ENCODE data around the gene SH3RF3.

SH3RF3 gene

GRCh38 chr2:109187711-109188495 is 58.9 kb downstream of the SH3RF3 start:
- DNase-seq: no peak
- Histone ChIP-seq H3K79me1 (ENCODE audit: low read length) (no peaks in the 10 kb centered on the region), H3K18ac (ENCODE audit: low read length) (no peak overlapping the region), H3K4me2 (ENCODE audit: low read length) (no peak overlapping the region), H3K79me2 (ENCODE audit: control insufficient read depth, insufficient read depth, low read length, poor library complexity) (no peaks in the 10 kb centered on the region), H3K14ac (ENCODE audit: low read length) (no peak overlapping the region), H3K27me3 (ENCODE audit: insufficient read depth, low read length) (no peaks in the 10 kb centered on the region), H3K23ac (ENCODE audit: low read length) (no peak overlapping the region), H4K91ac (ENCODE audit: low read depth, low read length) (no peak overlapping the region), H4K8ac (ENCODE audit: low read depth, low read length) (no peak overlapping the region), H3K4me3 (ENCODE audit: low read depth, low read length) (no peak overlapping the region), H2AK5ac (ENCODE audit: low read length) (no peak overlapping the region), H3K36me3 (ENCODE audit: control insufficient read depth in 1 of 2, insufficient read depth in 2 of 2, low read length in 2 of 2) (no peaks in the 10 kb centered on the region), H2BK120ac (ENCODE audit: insufficient read depth, low read length, poor library complexity) (no peak overlapping the region), H3K9me3 (ENCODE audit: insufficient read depth, low read depth, low read length) (peaks cover 3% of the 10 kb centered on the region), H4K12ac (ENCODE audit: low read depth, low read length) (no peak overlapping the region), H2BK12ac (ENCODE audit: low read length) (no peak overlapping the region), H3K4ac (ENCODE audit: low read depth, low read length) (no peak overlapping the region), H2AFZ (ENCODE audit: insufficient read depth, low read length, poor library complexity) (no peak overlapping the region), H3K9ac (ENCODE audit: low read length) (no peak overlapping the region), H3K27ac (ENCODE audit: low read depth, low read length) (no peak overlapping the region), H3K4me1 (ENCODE audit: control insufficient read depth in 1 of 2, insufficient read depth in 2 of 2, low read length in 2 of 2) (no peaks in the 10 kb centered on the region), H2BK5ac (ENCODE audit: low read depth, low read length, poor library complexity) (no peak overlapping the region)
- no CpG with 5 or more reads among the region's 19 CpGs for WGBS (ENCODE audit: extremely low coverage, insufficient coverage, insufficient read length)

GRCh38 chr2:109188496-109188890 is 59.5 kb downstream of the SH3RF3 start:
- H3K4me1 ChIP-seq (ENCODE audit: control insufficient read depth in 1 of 2, insufficient read depth in 2 of 2, low read length in 2 of 2): no peaks in the 10 kb centered on the region
- no peak overlapping the region for H3K4ac ChIP-seq (ENCODE audit: low read depth, low read length)
- H3K4me2 ChIP-seq (ENCODE audit: low read length): no peak overlapping the region
- H4K8ac ChIP-seq (ENCODE audit: low read depth, low read length): no peak overlapping the region
- no peak overlapping the region for H3K27ac ChIP-seq (ENCODE audit: low read depth, low read length)
- H3K9ac ChIP-seq (ENCODE audit: low read length): no peak overlapping the region
- H3K27me3 ChIP-seq (ENCODE audit: insufficient read depth, low read length): no peaks in the 10 kb centered on the region
- H2BK120ac ChIP-seq (ENCODE audit: insufficient read depth, low read length, poor library complexity): no peak overlapping the region
- H3K4me3 ChIP-seq (ENCODE audit: low read depth, low read length): no peak overlapping the region
- no peak overlapping the region for H4K91ac ChIP-seq (ENCODE audit: low read depth, low read length)
- H2AFZ ChIP-seq (ENCODE audit: insufficient read depth, low read length, poor library complexity): no peak overlapping the region
- H3K23ac ChIP-seq (ENCODE audit: low read length): no peak overlapping the region
- H3K79me1 ChIP-seq (ENCODE audit: low read length): no peaks in the 10 kb centered on the region
- no peaks in the 10 kb centered on the region for H3K36me3 ChIP-seq (ENCODE audit: control insufficient read depth in 1 of 2, insufficient read depth in 2 of 2, low read length in 2 of 2)
- peaks cover 3% of the 10 kb centered on the region for H3K9me3 ChIP-seq (ENCODE audit: insufficient read depth, low read depth, low read length)
- no peak overlapping the region for H3K18ac ChIP-seq (ENCODE audit: low read length)
- DNase-seq: no peak
- H3K79me2 ChIP-seq (ENCODE audit: control insufficient read depth, insufficient read depth, low read length, poor library complexity): no peaks in the 10 kb centered on the region
- H2AK5ac ChIP-seq (ENCODE audit: low read length): no peak overlapping the region
- H4K12ac ChIP-seq (ENCODE audit: low read depth, low read length): no peak overlapping the region
- no peak overlapping the region for H2BK5ac ChIP-seq (ENCODE audit: low read depth, low read length, poor library complexity)
- WGBS (ENCODE audit: extremely low coverage, insufficient coverage, insufficient read length): no CpG with 5 or more reads among the region's 14 CpGs
- no peak overlapping the region for H2BK12ac ChIP-seq (ENCODE audit: low read length)
- H3K14ac ChIP-seq (ENCODE audit: low read length): no peak overlapping the region

- Histone ChIP-seq H2BK12ac (ENCODE audit: low read length) (no peak overlapping the region), H4K91ac (ENCODE audit: low read depth, low read length) (no peak overlapping the region), H3K18ac (ENCODE audit: low read length) (no peak overlapping the region), H2AFZ (ENCODE audit: insufficient read depth, low read length, poor library complexity) (no peak overlapping the region), H3K4me2 (ENCODE audit: low read length) (no peak overlapping the region), H3K23ac (ENCODE audit: low read length) (no peak overlapping the region), H3K9me3 (ENCODE audit: insufficient read depth, low read depth, low read length) (peaks cover 2% of the 10 kb centered on the region), H3K79me1 (ENCODE audit: low read length) (no peaks in the 10 kb centered on the region), H3K36me3 (ENCODE audit: control insufficient read depth in 1 of 2, insufficient read depth in 2 of 2, low read length in 2 of 2) (no peaks in the 10 kb centered on the region), H4K8ac (ENCODE audit: low read depth, low read length) (no peak overlapping the region), H3K4me1 (ENCODE audit: control insufficient read depth in 1 of 2, insufficient read depth in 2 of 2, low read length in 2 of 2) (no peaks in the 10 kb centered on the region), H3K27ac (ENCODE audit: low read depth, low read length) (no peak overlapping the region), H2BK5ac (ENCODE audit: low read depth, low read length, poor library complexity) (no peak overlapping the region), H3K14ac (ENCODE audit: low read length) (no peak overlapping the region), H3K9ac (ENCODE audit: low read length) (no peak overlapping the region), H2BK120ac (ENCODE audit: insufficient read depth, low read length, poor library complexity) (no peak overlapping the region), H4K12ac (ENCODE audit: low read depth, low read length) (no peak overlapping the region), H2AK5ac (ENCODE audit: low read length) (no peak overlapping the region), H3K4ac (ENCODE audit: low read depth, low read length) (no peak overlapping the region), H3K27me3 (ENCODE audit: insufficient read depth, low read length) (no peaks in the 10 kb centered on the region), H3K79me2 (ENCODE audit: control insufficient read depth, insufficient read depth, low read length, poor library complexity) (no peaks in the 10 kb centered on the region), H3K4me3 (ENCODE audit: low read depth, low read length) (no peak overlapping the region)
- WGBS (ENCODE audit: extremely low coverage, insufficient coverage, insufficient read length): no CpG with 5 or more reads among the region's 4 CpGs
- no peak for DNase-seq
Observed at GRCh38 chr2:109188898-109189297, 59.9 kb downstream of the SH3RF3 start.

- no peak overlapping the region for H3K27ac ChIP-seq (ENCODE audit: low read depth, low read length)
- no peak overlapping the region for H3K18ac ChIP-seq (ENCODE audit: low read length)
- no peaks in the 10 kb centered on the region for H3K79me1 ChIP-seq (ENCODE audit: low read length)
- H4K8ac ChIP-seq (ENCODE audit: low read depth, low read length): no peak overlapping the region
- H3K36me3 ChIP-seq (ENCODE audit: control insufficient read depth in 1 of 2, insufficient read depth in 2 of 2, low read length in 2 of 2): no peaks in the 10 kb centered on the region
- H2AFZ ChIP-seq (ENCODE audit: insufficient read depth, low read length, poor library complexity): no peak overlapping the region
- no peak overlapping the region for H3K14ac ChIP-seq (ENCODE audit: low read length)
- no peak overlapping the region for H3K9ac ChIP-seq (ENCODE audit: low read length)
- no peak overlapping the region for H3K4ac ChIP-seq (ENCODE audit: low read depth, low read length)
- H2BK120ac ChIP-seq (ENCODE audit: insufficient read depth, low read length, poor library complexity): no peak overlapping the region
- H3K79me2 ChIP-seq (ENCODE audit: control insufficient read depth, insufficient read depth, low read length, poor library complexity): no peaks in the 10 kb centered on the region
- no peak overlapping the region for H3K4me2 ChIP-seq (ENCODE audit: low read length)
- no peak for DNase-seq
- no peak overlapping the region for H3K4me3 ChIP-seq (ENCODE audit: low read depth, low read length)
- H2AK5ac ChIP-seq (ENCODE audit: low read length): no peak overlapping the region
- H3K4me1 ChIP-seq (ENCODE audit: control insufficient read depth in 1 of 2, insufficient read depth in 2 of 2, low read length in 2 of 2): no peaks in the 10 kb centered on the region
- H2BK12ac ChIP-seq (ENCODE audit: low read length): no peak overlapping the region
- H3K23ac ChIP-seq (ENCODE audit: low read length): no peak overlapping the region
- H3K27me3 ChIP-seq (ENCODE audit: insufficient read depth, low read length): no peaks in the 10 kb centered on the region
- H3K9me3 ChIP-seq (ENCODE audit: insufficient read depth, low read depth, low read length): peaks cover 2% of the 10 kb centered on the region
- WGBS (ENCODE audit: extremely low coverage, insufficient coverage, insufficient read length): no CpG with 5 or more reads among the region's 5 CpGs
- no peak overlapping the region for H2BK5ac ChIP-seq (ENCODE audit: low read depth, low read length, poor library complexity)
- H4K91ac ChIP-seq (ENCODE audit: low read depth, low read length): no peak overlapping the region
- H4K12ac ChIP-seq (ENCODE audit: low read depth, low read length): no peak overlapping the region
Observed at GRCh38 chr2:109189751-109190150, 60.7 kb downstream of the SH3RF3 start.

All from trophoblast cell (in vitro differentiated cells and primary cell).